GM23338 (cell line): Measurements from ENCODE around the gene FAM117A. TPM values are rescaled to one million over a fixed set of nuclear protein-coding genes. Genes with fewer than 3 reads are reported as not detected.

Experiments
- CREB1 ChIP-seq: fragments of 250-450 bp; sonication (Bioruptor Pico); IDR thresholded peaks from 2 replicates; pipeline ENCODE4 v1.5.0; 2020; ENCODE audit warnings: low read depth, mild to moderate bottlenecking, moderate library complexity
- EZH2 ChIP-seq: fragments of 200-600 bp; sonication (generic); IDR thresholded peaks from one replicate; pipeline ENCODE4 v1.8.0; 2017; ENCODE audit warnings: antibody characterized with exemption, mild to moderate bottlenecking, low read depth; ENCODE audit not compliant: unreplicated experiment
- EZH2phosphoT487 ChIP-seq: fragments of 200-600 bp; sonication (generic); IDR thresholded peaks from one replicate; pipeline ENCODE4 v1.8.1; 2018; ENCODE audit warnings: antibody characterized with exemption; ENCODE audit not compliant: unreplicated experiment
- JUNB ChIP-seq: IDR thresholded peaks from one replicate; pipeline ENCODE4 v1.6.1; 2016; ENCODE audit warnings: antibody characterized with exemption; ENCODE audit not compliant: unreplicated experiment
- POLR2AphosphoS5 ChIP-seq: IDR thresholded peaks from 2 replicates; pipeline ENCODE4 v1.6.1; 2016; ENCODE audit warnings: antibody characterized with exemption, low read depth
- STAT1 ChIP-seq: IDR thresholded peaks from one replicate; pipeline ENCODE4 v1.6.1; 2016; ENCODE audit warnings: antibody characterized with exemption; ENCODE audit not compliant: unreplicated experiment
- ZNF114 ChIP-seq: fragments of 250-450 bp; sonication (Bioruptor Pico); IDR thresholded peaks from 2 replicates; pipeline ENCODE4 v1.5.0; 2020; ENCODE audit warnings: mild to moderate bottlenecking, moderate library complexity
- ZNF331 ChIP-seq: fragments of 250-450 bp; sonication (Bioruptor Pico); IDR thresholded peaks from 2 replicates; pipeline ENCODE4 v1.5.0; 2020; ENCODE audit warnings: low read depth, mild to moderate bottlenecking, moderate library complexity
- polyA plus RNA-seq: library from polyadenylated mRNA; unstranded; fragments of >200 nt; fragmentation: Nextera tagmentation; extraction: Ambion mirVana; gene quantifications from 2 replicates; pipeline ENCODE4 v1.2.1, GENCODE V29; 2016
- total RNA-seq: library from RNA; depleted of rRNA; stranded (reverse); fragments of >200 nt; shearing (Covaris generic); gene quantifications from 2 replicates; pipeline ENCODE4 v1.2.3, GENCODE V29; 2014
- TF ChIP-seq, protein P1 (sequence below): fragments of 250-450 bp; sonication (Bioruptor Pico); IDR thresholded peaks from 2 replicates; pipeline ENCODE4 v1.5.0; 2020; ENCODE audit warnings: mild to moderate bottlenecking, moderate library complexity
- TF ChIP-seq, protein P2 (sequence below): IDR thresholded peaks from 2 replicates; pipeline ENCODE4 v1.6.1; 2016; ENCODE audit warnings: antibody characterized with exemption
- TF ChIP-seq, protein P3 (sequence below): IDR thresholded peaks from one replicate; pipeline ENCODE4 v1.6.1; 2018; ENCODE audit warnings: antibody characterized with exemption; ENCODE audit not compliant: unreplicated experiment

FAM117A gene
- total and polyA plus RNA-seq, 2 experiments from 2014 or later, result 21.3 to 46.4 TPM

DNA sequence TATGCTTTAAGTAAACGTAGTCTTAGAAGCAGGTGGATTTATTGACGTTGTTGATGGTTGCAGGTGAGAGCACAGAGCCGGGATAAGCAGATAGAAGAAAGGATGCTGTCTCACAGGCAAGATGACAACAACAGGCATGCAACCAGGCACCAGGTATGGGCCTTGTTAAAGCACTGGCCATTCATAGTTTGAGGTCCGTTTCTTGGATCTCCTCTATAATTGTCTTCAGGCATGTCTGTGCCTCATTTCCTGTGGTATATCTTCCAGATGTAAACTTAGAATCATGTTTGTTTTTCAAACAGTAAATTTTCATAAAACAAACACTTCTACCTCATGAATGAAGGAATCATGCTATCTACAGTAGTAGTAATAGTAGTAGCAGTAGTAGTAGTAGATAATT lies 45.1 kb upstream of the FAM117A start (continued):
- TF ChIP-seq, protein P1, sequence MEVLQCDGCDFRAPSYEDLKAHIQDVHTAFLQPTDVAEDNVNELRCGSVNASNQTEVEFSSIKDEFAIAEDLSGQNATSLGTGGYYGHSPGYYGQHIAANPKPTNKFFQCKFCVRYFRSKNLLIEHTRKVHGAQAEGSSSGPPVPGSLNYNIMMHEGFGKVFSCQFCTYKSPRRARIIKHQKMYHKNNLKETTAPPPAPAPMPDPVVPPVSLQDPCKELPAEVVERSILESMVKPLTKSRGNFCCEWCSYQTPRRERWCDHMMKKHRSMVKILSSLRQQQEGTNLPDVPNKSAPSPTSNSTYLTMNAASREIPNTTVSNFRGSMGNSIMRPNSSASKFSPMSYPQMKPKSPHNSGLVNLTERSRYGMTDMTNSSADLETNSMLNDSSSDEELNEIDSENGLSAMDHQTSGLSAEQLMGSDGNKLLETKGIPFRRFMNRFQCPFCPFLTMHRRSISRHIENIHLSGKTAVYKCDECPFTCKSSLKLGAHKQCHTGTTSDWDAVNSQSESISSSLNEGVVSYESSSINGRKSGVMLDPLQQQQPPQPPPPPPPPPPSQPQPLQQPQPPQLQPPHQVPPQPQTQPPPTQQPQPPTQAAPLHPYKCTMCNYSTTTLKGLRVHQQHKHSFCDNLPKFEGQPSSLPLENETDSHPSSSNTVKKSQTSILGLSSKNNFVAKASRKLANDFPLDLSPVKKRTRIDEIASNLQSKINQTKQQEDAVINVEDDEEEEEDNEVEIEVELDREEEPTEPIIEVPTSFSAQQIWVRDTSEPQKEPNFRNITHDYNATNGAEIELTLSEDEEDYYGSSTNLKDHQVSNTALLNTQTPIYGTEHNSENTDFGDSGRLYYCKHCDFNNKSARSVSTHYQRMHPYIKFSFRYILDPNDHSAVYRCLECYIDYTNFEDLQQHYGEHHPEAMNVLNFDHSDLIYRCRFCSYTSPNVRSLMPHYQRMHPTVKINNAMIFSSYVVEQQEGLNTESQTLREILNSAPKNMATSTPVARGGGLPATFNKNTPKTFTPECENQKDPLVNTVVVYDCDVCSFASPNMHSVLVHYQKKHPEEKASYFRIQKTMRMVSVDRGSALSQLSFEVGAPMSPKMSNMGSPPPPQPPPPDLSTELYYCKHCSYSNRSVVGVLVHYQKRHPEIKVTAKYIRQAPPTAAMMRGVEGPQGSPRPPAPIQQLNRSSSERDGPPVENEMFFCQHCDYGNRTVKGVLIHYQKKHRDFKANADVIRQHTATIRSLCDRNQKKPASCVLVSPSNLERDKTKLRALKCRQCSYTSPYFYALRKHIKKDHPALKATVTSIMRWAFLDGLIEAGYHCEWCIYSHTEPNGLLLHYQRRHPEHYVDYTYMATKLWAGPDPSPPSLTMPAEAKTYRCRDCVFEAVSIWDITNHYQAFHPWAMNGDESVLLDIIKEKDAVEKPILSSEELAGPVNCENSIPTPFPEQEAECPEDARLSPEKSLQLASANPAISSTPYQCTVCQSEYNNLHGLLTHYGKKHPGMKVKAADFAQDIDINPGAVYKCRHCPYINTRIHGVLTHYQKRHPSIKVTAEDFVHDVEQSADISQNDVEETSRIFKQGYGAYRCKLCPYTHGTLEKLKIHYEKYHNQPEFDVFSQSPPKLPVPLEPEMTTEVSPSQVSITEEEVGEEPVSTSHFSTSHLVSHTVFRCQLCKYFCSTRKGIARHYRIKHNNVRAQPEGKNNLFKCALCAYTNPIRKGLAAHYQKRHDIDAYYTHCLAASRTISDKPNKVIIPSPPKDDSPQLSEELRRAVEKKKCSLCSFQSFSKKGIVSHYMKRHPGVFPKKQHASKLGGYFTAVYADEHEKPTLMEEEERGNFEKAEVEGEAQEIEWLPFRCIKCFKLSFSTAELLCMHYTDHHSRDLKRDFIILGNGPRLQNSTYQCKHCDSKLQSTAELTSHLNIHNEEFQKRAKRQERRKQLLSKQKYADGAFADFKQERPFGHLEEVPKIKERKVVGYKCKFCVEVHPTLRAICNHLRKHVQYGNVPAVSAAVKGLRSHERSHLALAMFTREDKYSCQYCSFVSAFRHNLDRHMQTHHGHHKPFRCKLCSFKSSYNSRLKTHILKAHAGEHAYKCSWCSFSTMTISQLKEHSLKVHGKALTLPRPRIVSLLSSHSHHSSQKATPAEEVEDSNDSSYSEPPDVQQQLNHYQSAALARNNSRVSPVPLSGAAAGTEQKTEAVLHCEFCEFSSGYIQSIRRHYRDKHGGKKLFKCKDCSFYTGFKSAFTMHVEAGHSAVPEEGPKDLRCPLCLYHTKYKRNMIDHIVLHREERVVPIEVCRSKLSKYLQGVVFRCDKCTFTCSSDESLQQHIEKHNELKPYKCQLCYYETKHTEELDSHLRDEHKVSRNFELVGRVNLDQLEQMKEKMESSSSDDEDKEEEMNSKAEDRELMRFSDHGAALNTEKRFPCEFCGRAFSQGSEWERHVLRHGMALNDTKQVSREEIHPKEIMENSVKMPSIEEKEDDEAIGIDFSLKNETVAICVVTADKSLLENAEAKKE (CRISPR knock-in tag), result no peak
- TF ChIP-seq EZH2, result no peak
- TF ChIP-seq JUNB, result no peak
- no peak for TF ChIP-seq EZH2phosphoT487
- TF ChIP-seq POLR2AphosphoS5, result no peak
- TF ChIP-seq, protein P2, sequence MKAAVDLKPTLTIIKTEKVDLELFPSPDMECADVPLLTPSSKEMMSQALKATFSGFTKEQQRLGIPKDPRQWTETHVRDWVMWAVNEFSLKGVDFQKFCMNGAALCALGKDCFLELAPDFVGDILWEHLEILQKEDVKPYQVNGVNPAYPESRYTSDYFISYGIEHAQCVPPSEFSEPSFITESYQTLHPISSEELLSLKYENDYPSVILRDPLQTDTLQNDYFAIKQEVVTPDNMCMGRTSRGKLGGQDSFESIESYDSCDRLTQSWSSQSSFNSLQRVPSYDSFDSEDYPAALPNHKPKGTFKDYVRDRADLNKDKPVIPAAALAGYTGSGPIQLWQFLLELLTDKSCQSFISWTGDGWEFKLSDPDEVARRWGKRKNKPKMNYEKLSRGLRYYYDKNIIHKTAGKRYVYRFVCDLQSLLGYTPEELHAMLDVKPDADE, result no peak
- TF ChIP-seq, protein P3, sequence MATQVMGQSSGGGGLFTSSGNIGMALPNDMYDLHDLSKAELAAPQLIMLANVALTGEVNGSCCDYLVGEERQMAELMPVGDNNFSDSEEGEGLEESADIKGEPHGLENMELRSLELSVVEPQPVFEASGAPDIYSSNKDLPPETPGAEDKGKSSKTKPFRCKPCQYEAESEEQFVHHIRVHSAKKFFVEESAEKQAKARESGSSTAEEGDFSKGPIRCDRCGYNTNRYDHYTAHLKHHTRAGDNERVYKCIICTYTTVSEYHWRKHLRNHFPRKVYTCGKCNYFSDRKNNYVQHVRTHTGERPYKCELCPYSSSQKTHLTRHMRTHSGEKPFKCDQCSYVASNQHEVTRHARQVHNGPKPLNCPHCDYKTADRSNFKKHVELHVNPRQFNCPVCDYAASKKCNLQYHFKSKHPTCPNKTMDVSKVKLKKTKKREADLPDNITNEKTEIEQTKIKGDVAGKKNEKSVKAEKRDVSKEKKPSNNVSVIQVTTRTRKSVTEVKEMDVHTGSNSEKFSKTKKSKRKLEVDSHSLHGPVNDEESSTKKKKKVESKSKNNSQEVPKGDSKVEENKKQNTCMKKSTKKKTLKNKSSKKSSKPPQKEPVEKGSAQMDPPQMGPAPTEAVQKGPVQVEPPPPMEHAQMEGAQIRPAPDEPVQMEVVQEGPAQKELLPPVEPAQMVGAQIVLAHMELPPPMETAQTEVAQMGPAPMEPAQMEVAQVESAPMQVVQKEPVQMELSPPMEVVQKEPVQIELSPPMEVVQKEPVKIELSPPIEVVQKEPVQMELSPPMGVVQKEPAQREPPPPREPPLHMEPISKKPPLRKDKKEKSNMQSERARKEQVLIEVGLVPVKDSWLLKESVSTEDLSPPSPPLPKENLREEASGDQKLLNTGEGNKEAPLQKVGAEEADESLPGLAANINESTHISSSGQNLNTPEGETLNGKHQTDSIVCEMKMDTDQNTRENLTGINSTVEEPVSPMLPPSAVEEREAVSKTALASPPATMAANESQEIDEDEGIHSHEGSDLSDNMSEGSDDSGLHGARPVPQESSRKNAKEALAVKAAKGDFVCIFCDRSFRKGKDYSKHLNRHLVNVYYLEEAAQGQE, result no peak
- no peak for TF ChIP-seq STAT1
- no peak for TF ChIP-seq ZNF331 (CRISPR knock-in tag)
- TF ChIP-seq CREB1 (CRISPR knock-in tag), result no peak
- no peak for TF ChIP-seq ZNF114 (CRISPR knock-in tag)
